Right cardiac atrium (tissue), 5 donors: ENCODE results near the gene FMN1. TPM values are rescaled to one million over a fixed set of nuclear protein-coding genes. Genes with fewer than 3 reads are reported as not detected.

Experiments used
- ATAC-seq, 2 donors: fragments of 200-7000 bp; cut with Tn5 transposase; one replicate each; pipeline versions ENCODE4 v1.8.0 to v1.9.1; 2020; ENCODE audit warnings: moderate library complexity in 2 of 2, mild to moderate bottlenecking in 1 of 2
- DNase-seq, 3 donors: peaks; one replicate each; pipeline ENCODE4 v3.0.0-alpha.2; 2020
- H3K27ac ChIP-seq: one replicate; pipeline ENCODE4 v1.5.1; 2013; ENCODE audit warnings: mild to moderate bottlenecking, low read length, control low read depth, moderate library complexity
- H3K27me3 ChIP-seq: one replicate; pipeline ENCODE4 v1.6.1; 2013; ENCODE audit not compliant: control insufficient read depth, insufficient read depth
- H3K4me1 ChIP-seq: one replicate; pipeline ENCODE4 v1.6.1; 2013; ENCODE audit warnings: low read length; ENCODE audit not compliant: control insufficient read depth, insufficient read depth
- H3K4me3 ChIP-seq: one replicate; pipeline ENCODE4 v1.5.1; 2013; ENCODE audit warnings: low read length, control low read depth
- H3K9me3 ChIP-seq: one replicate; pipeline ENCODE4 v1.6.1; 2013; ENCODE audit warnings: low read length; ENCODE audit not compliant: control insufficient read depth
- WGBS: extraction: QIAGEN DNeasy Blood & Tissue Kit; methylation state at CpG from one replicate; pipeline ENCODE4 v1.1.7; 2013; 5-methylcytosine and 5-hydroxymethylcytosine counted together
- intact Hi-C, 4 donors: fragments of 100-400 bp; cut with DNase I; formaldehyde crosslinking; loops; one replicate each; pipeline versions ENCODE4 v1.11.0 to v1.14.0; 2022 to 2023
- polyA plus RNA-seq: library from polyadenylated mRNA; stranded (reverse); fragments of 200-250 nt; gene quantifications from one replicate; pipeline ENCODE4 v1.2.3, GENCODE V29; 2013
- total RNA-seq, 4 donors: library from RNA; stranded (reverse); fragmentation: NEBNext Ultra II Directional; extraction: Animal tissue kit (Norgen Biotek cat#: 25700); gene quantifications; one replicate each; pipeline ENCODE4 v1.2.1, GENCODE V29; 2021
- donor health status: healthy with polysubstance abuse.
- donor health status: DM: no; HTN: yes; CAD: no.
- donor health status: DM: no; HTN: no; CAD: no.
- donor health status: DM: no; HTN: yes; CAD: no; lungs with severe emphysema.
- donor health status: DM: yes; HTN: yes; CAD: no.

Gene FMN1
- total and polyA plus RNA-seq, 5 donors, result 0.63 to 8.5 (median 3.5) TPM

DNA sequence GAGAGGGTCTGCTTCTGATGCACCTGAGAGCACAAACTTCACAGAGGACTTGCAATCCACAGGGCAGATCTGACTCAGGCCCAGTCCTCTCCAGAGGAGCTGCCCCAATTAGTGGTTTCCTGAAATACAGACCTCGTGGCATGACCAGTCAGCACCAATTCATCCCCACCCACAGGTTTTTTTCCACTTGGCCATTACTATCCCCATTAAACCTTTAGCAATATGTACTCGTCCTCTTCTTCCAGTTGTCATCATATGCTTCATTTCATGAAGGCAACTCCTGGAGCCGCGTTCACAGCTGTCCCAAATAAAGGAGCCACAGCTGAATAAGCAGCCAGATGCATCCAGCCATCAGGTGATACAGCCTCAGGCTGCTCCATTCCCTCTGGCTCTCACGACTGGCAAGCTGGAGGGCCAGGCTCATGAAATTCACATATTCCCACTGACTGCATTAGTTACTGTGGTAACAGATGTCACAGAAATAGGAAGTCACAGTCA, 163.1 kb downstream of the FMN1 start:
- 69% methylated on average over 5 of the region's 5 CpGs for WGBS
- DNase-seq (no peak), ATAC-seq (no peak)
- Histone ChIP-seq H3K27me3 (no peaks in the 10 kb centered on the region), H3K4me1 (no peaks in the 10 kb centered on the region), H3K27ac (no peak overlapping the region), H3K9me3 (no peaks in the 10 kb centered on the region), H3K4me3 (no peak overlapping the region)
- intact Hi-C loops, result no loop called here

DNA sequence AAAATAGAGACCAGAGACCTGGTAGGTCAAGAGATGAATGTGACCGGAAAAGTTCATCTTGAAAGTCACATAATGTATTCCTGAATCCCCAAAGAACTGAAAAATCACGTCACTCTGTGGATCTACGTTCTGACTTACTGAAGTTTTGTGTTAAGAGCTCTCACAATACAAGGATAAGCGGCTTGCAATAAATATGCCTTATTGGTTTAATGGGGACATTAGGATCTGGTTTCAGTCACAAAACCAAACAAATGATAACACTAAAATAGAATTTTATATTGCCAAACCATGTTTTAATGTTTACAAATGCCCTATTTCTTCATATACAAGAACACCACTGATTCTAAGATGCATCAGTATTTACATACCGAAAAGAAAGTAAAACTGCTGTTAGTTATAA, 164.2 kb downstream of the FMN1 start:
- no peak for DNase-seq
- 87% methylated on average over 5 of the region's 5 CpGs for WGBS
- intact Hi-C loops, result no loop called here
- Histone ChIP-seq H3K4me3 (no peak overlapping the region), H3K27me3 (no peaks in the 10 kb centered on the region), H3K27ac (no peak overlapping the region), H3K4me1 (no peaks in the 10 kb centered on the region), H3K9me3 (no peaks in the 10 kb centered on the region)
- no peak for ATAC-seq

GRCh38 chr15:33029109-33029652, 165.3 kb downstream of the FMN1 start:
- Histone ChIP-seq H3K4me3 (no peak overlapping the region), H3K4me1 (no peaks in the 10 kb centered on the region), H3K27ac (no peak overlapping the region), H3K9me3 (no peaks in the 10 kb centered on the region), H3K27me3 (no peaks in the 10 kb centered on the region)
- DNase-seq, result no peak
- WGBS, result 68% methylated on average over 5 of the region's 5 CpGs
- intact Hi-C loops, result loop anchor here in 2 of 4 donors (10.0 kb wide), 2 partner anchors 56 to 106 kb away; no protein-coding TSS in a partner anchor
- ATAC-seq, result peak in 1 of 2 donors; percentile 24

GRCh38 chr15:33028495-33028894, 166.0 kb downstream of the FMN1 start:
- ATAC-seq, result no peak
- no peak overlapping the region for H3K4me3 ChIP-seq
- no peak overlapping the region for H3K27ac ChIP-seq
- no peaks in the 10 kb centered on the region for H3K4me1 ChIP-seq
- H3K27me3 ChIP-seq, result no peaks in the 10 kb centered on the region
- intact Hi-C loops, result loop anchor here in 2 of 4 donors (10.0 kb wide), 2 partner anchors 56 to 106 kb away; no protein-coding TSS in a partner anchor
- H3K9me3 ChIP-seq, result no peaks in the 10 kb centered on the region
- WGBS, result 69% methylated on average over 4 of the region's 4 CpGs
- DNase-seq, result peak in 1 of 3 donors; percentile 49

DNA sequence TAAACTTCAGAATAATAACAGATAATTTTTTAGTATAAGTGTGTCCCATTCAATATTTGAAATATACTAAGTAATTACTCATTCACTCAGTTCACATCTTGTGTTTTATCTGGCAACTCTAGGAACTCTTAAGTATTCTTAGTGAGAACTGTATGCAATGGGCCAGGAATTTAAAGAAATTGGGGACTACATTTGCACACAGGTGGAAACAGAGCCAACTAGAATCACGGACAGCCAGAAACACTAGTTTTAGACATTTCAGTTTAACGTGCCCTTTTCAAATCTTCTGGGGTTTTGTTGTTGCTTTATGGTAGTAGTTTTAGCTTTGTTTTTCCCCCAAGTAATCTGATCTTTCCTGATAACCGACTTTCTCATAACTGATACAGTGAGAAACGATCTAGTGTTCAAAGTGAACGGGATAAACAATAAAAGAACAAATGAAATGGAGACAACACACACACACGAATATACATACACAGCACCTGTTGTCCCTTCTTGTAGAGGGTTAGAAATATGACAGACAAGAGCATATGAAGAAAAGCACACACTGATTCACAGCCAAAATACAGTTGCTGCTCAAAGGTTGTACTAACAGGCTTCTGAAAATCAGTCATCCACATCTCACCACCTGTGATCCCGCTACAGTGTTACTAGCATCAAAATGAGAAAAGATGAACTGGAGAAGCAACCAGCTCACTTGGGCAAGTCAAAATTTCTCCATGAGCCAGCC, 167.0 kb downstream of the FMN1 start:
- Histone ChIP-seq H3K9me3 (no peaks in the 10 kb centered on the region), H3K27me3 (no peaks in the 10 kb centered on the region), H3K27ac (no peak overlapping the region), H3K4me1 (peaks cover 3% of the 10 kb centered on the region), H3K4me3 (no peak overlapping the region)
- ATAC-seq, result no peak
- WGBS, result 67% methylated on average over 7 of the region's 7 CpGs
- intact Hi-C loops, result loop anchor here in 2 of 4 donors (10.0 kb wide), 2 partner anchors 57 to 107 kb away; no protein-coding TSS in a partner anchor
- DNase-seq, result no peak

- H3K4me3 ChIP-seq, result no peak overlapping the region
- H3K27ac ChIP-seq, result no peak overlapping the region
- no peaks in the 10 kb centered on the region for H3K27me3 ChIP-seq
- peak in 1 of 3 donors; percentile 48 for DNase-seq
- intact Hi-C loops, result loop anchor here in 2 of 4 donors (10.0 kb wide), 2 partner anchors 58 to 108 kb away; no protein-coding TSS in a partner anchor
- H3K4me1 ChIP-seq, result peaks cover 3% of the 10 kb centered on the region
- no peak for ATAC-seq
- WGBS, result 15% methylated on average over 2 of the region's 2 CpGs
- H3K9me3 ChIP-seq, result no peaks in the 10 kb centered on the region
Observed at GRCh38 chr15:33026614-33027013, 167.9 kb downstream of the FMN1 start.

GRCh38 chr15:33022629-33023028, 171.9 kb downstream of the FMN1 start:
- intact Hi-C loops, result loop anchor here in 2 of 4 donors (10.0 kb wide), 2 partner anchors 62 to 112 kb away; no protein-coding TSS in a partner anchor
- 33% methylated on average over 2 of the region's 2 CpGs for WGBS
- H3K9me3 ChIP-seq, result no peaks in the 10 kb centered on the region
- no peaks in the 10 kb centered on the region for H3K27me3 ChIP-seq
- DNase-seq, result peak; percentile 67 to 91 (median 87)
- ATAC-seq, result peak; percentile 90 to 96
- H3K4me1 ChIP-seq, result peaks cover 3% of the 10 kb centered on the region
- no peak overlapping the region for H3K4me3 ChIP-seq
- peak overlapping the region; percentile 66 for H3K27ac ChIP-seq

- Histone ChIP-seq H3K27ac (no peak overlapping the region), H3K4me1 (peaks cover 3% of the 10 kb centered on the region), H3K4me3 (no peak overlapping the region), H3K9me3 (no peaks in the 10 kb centered on the region), H3K27me3 (no peaks in the 10 kb centered on the region)
- WGBS, result 23% methylated on average over 4 of the region's 4 CpGs
- no peak for DNase-seq
- intact Hi-C loops, result loop anchor here in 2 of 4 donors (10.0 kb wide), 2 partner anchors 63 to 113 kb away; no protein-coding TSS in a partner anchor
- ATAC-seq, result peak; percentile 72 to 74
Observed at GRCh38 chr15:33021806-33022389, 172.6 kb downstream of the FMN1 start.

DNA sequence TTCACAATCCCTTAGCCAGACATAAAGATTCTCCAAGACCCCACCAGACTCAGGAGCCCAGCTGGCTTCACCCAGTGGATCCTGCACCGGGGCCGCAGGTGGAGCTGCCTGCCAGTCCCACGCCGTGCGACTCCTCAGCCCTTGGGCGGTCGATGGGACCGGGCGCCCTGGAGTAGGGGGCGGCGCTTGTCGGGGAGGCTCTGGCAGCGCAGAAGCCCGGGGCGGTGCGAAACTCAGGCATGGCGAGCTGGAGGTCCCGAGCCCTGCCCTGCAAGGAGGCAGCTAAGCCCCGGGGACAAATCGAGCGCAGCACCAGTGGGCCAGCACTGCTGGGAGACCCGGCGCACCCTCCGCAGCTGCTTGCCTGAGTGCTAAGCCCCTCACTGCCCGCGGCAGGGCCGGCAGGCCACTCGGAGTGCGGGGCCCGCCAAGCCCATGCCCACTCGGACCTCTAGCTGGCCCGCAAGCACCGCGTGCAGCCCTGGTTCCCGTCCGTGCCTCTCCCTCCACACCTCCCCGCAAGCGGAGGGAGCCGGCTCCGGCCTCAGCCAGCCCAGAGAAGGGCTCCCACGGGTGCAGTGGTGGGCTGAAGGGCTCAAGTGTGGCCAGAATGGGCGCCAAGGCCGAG, 175.0 kb downstream of the FMN1 start:
- no peak for ATAC-seq
- DNase-seq, result peak in 1 of 3 donors; percentile 49
- Histone ChIP-seq H3K4me1 (peaks cover 3% of the 10 kb centered on the region), H3K27me3 (no peaks in the 10 kb centered on the region), H3K9me3 (no peaks in the 10 kb centered on the region), H3K4me3 (no peak overlapping the region), H3K27ac (no peak overlapping the region)
- intact Hi-C loops, result no loop called here
- 94% methylated on average over 43 of the region's 43 CpGs for WGBS

DNA sequence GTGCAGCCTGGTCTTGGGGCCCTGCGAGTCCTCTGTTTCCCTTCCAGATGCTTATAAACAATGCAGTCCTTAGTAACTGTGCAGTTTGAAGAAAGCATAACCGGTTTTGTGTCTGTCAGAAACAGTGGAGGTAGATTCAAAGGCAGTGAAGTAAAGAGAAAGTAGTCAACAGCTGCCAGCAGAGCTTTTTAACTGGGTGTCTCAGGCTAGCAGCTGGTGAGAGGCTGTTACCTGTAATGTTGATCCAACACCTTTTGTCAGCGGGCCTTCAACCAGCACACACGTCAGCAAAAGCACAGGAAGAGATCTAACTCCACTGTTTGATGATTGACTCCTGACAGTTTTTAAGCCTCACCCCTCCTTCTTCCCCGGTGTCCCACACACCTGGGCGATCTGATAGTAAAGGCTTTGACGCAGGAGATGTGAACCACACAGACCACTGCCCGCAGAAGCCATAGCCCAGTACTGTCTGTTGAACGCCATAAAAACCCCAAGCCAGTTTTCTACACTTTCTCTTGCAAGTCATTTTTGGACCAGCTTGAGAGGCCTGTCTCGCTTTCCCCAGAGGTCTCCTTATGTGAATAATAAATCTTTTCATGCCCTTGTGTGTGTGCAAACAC, 178.0 kb downstream of the FMN1 start:
- H3K27ac ChIP-seq, result no peak overlapping the region
- 81% methylated on average over 10 of the region's 10 CpGs for WGBS
- no peaks in the 10 kb centered on the region for H3K27me3 ChIP-seq
- H3K4me3 ChIP-seq, result no peak overlapping the region
- DNase-seq, result no peak
- intact Hi-C loops, result no loop called here
- no peak for ATAC-seq
- H3K4me1 ChIP-seq, result no peaks in the 10 kb centered on the region
- H3K9me3 ChIP-seq, result no peaks in the 10 kb centered on the region
